ENCODE results near the gene TLR10.

Gene TLR10

DNA sequence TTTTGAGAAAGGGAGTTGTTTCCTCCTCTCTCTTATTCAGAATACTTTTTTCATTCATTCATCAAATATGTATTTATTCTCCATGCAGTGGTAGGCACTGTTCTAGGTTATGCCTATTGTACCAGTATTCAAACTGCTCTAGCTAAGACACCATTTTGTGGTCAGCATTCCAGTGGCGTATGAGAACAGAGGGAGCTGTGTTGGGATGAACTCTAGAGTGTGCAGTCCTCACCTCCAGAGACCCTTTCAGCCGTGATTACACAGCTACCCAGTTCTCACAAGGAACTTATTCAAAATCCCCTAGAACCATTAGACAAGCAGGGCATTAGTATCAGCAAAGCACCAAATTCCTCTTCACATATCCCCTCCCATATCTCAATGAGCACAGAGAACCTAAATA lies 17.6 kb upstream of the TLR10 start:
- TF ChIP-seq, protein P1, sequence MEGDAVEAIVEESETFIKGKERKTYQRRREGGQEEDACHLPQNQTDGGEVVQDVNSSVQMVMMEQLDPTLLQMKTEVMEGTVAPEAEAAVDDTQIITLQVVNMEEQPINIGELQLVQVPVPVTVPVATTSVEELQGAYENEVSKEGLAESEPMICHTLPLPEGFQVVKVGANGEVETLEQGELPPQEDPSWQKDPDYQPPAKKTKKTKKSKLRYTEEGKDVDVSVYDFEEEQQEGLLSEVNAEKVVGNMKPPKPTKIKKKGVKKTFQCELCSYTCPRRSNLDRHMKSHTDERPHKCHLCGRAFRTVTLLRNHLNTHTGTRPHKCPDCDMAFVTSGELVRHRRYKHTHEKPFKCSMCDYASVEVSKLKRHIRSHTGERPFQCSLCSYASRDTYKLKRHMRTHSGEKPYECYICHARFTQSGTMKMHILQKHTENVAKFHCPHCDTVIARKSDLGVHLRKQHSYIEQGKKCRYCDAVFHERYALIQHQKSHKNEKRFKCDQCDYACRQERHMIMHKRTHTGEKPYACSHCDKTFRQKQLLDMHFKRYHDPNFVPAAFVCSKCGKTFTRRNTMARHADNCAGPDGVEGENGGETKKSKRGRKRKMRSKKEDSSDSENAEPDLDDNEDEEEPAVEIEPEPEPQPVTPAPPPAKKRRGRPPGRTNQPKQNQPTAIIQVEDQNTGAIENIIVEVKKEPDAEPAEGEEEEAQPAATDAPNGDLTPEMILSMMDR (IDR thresholded peaks at IDR 0.05): no peak
- Histone ChIP-seq H3K4me3 (no peak overlapping the region), H3K27me3 (no peaks in the 10 kb centered on the region), H3K36me3 (peaks cover 30 to 47% (median 45%) of the 10 kb centered on the region in 3 donors), H3K4me1 (peaks cover 0 to 9% (median 2%) of the 10 kb centered on the region in 4 donors), H3K27ac (no peak overlapping the region), H3K9me3 (peaks cover 0 to 31% (median 3%) of the 10 kb centered on the region in 3 donors)
- intact Hi-C loops (cut with DNase I; ENCODE audit: low total_unique reads): no loop called here
- DNase-seq: no peak

DNA sequence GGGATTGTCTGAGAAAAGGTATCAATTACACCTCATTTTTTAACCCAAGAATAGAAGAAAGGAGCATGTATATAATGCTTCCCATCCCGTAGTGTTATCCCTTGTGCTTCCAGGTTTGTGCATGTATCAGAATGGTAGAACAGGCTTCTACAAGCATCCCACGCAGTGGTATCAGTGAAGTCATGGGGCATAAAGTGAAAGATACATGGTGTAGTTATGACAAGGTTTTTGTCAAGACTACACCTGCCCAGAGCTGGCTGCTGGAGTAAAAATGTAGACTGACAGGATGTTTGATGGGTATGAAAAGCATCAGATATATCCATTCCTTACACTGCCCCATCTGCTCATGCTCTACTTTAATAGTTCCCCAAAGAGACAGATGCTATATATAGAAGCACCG lies 12.3 kb upstream of the TLR10 start:
- H3K36me3 ChIP-seq: peaks cover 29 to 44% (median 32%) of the 10 kb centered on the region in 3 donors
- H3K4me1 ChIP-seq: no peaks in the 10 kb centered on the region
- intact Hi-C loops (cut with DNase I; ENCODE audit: low total_unique reads): no loop called here
- TF ChIP-seq, protein P1 (IDR thresholded peaks at IDR 0.05): no peak
- H3K9me3 ChIP-seq: peaks cover 0 to 30% (median 3%) of the 10 kb centered on the region in 3 donors
- no peak overlapping the region for H3K27ac ChIP-seq
- no peak for DNase-seq
- no peak overlapping the region for H3K4me3 ChIP-seq
- H3K27me3 ChIP-seq: no peaks in the 10 kb centered on the region

DNA sequence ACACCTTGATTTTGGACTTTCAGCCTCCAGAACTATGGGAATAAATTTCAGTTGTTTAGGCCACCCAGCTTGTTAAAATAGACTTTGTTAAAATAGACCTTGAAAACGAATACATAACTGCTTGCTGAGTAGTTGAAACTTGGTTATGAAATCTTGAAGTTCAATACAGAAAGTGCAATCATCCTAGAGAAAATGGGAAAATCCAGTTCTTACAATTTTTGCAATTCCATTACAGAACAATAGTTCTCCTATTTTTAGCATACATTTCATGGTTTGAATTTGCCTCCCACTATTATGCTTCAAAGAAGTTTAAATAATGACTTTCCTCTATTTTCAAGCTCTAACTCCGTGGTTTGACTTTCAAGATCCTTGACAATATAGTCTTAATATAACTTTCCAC lies 11.3 kb upstream of the TLR10 start:
- H3K36me3 ChIP-seq: peaks cover 19 to 34% (median 22%) of the 10 kb centered on the region in 3 donors
- H3K4me3 ChIP-seq: no peak overlapping the region
- DNase-seq: no peak
- H3K27ac ChIP-seq: no peak overlapping the region
- peaks cover 0 to 20% (median 3%) of the 10 kb centered on the region in 3 donors for H3K9me3 ChIP-seq
- no peaks in the 10 kb centered on the region for H3K27me3 ChIP-seq
- intact Hi-C loops (cut with DNase I; ENCODE audit: low total_unique reads): no loop called here
- H3K4me1 ChIP-seq: no peaks in the 10 kb centered on the region
- TF ChIP-seq, protein P1 (IDR thresholded peaks at IDR 0.05): no peak

DNA sequence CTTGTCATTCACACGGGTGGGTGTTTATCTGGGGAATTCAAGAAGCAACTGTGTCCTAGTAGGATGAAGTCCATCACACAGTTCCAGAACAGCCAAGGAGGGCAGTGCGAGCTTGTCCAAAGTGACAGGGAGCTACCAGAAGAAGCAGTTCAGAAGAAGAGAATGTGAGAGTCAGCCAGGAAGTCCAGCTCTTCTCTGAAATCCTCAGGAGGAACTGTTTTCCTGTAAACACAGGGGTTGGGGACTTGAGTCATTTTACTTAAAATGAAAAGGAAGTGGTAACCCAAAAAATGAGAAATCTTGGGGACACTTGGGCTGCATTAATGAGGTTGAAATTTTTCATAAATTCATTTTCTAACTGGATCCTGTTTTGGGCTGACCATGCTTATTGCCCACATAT lies 8.2 kb upstream of the TLR10 start:
- Histone ChIP-seq H3K36me3 (peaks cover 0 to 9% (median 0%) of the 10 kb centered on the region in 3 donors), H3K9me3 (no peaks in the 10 kb centered on the region), H3K27me3 (no peaks in the 10 kb centered on the region), H3K27ac (no peak overlapping the region), H3K4me3 (no peak overlapping the region), H3K4me1 (no peaks in the 10 kb centered on the region)
- TF ChIP-seq, protein P1 (IDR thresholded peaks at IDR 0.05): no peak
- no peak for DNase-seq
- intact Hi-C loops (cut with DNase I; ENCODE audit: low total_unique reads): no loop called here

DNA sequence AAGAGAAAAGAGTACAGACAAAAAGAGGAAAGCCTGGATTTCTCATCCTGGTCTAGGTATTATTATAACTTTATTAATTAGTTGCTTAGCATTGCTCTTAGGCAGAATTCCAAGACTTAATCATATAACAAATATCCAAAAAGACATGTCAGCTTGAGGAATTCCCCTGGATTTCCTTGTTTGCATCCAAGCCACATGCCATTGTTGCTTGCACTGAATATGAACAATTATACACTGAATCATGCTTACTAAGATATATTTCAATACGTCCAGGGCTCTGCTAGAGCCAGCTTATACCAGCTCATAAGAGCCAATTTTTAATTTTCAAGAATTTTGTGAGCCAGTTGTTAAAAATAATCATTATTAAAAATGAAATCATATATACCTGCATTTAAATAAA lies 5.5 kb upstream of the TLR10 start:
- Histone ChIP-seq H3K4me3 (no peak overlapping the region), H3K36me3 (no peaks in the 10 kb centered on the region), H3K4me1 (no peaks in the 10 kb centered on the region), H3K27me3 (no peaks in the 10 kb centered on the region), H3K27ac (no peak overlapping the region), H3K9me3 (no peaks in the 10 kb centered on the region)
- intact Hi-C loops (cut with DNase I; ENCODE audit: low total_unique reads): no loop called here
- no peak for DNase-seq
- TF ChIP-seq, protein P1 (IDR thresholded peaks at IDR 0.05): no peak

DNA sequence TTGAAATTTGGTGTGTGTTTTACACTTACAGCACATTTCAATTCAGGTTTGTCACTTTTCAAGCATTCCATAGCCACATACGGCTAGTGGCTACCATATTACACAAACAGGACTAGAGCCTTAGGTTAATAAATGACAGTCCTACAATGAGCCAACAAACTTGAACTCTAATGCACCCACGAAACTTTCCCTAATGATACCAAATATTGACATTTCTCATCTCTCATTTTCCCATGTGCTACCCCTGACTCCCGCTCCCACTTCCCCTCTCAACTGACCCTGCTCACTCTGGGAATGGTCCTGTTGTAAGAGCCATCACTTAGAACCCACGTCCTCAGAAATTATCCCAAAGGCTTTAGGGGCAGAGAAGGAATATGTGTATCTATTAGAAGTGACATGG lies 4.9 kb upstream of the TLR10 start:
- Histone ChIP-seq H3K4me3 (no peak overlapping the region), H3K27me3 (no peaks in the 10 kb centered on the region), H3K4me1 (no peaks in the 10 kb centered on the region), H3K36me3 (no peaks in the 10 kb centered on the region), H3K27ac (no peak overlapping the region), H3K9me3 (no peaks in the 10 kb centered on the region)
- TF ChIP-seq, protein P1 (IDR thresholded peaks at IDR 0.05): no peak
- DNase-seq: no peak
- intact Hi-C loops (cut with DNase I; ENCODE audit: low total_unique reads): no loop called here

Measured in tibial artery (tissue), 4 donors.